H1 (cell line): Measurements from ENCODE around the gene CFD.

ENCODE experiments used
- BRCA1 ChIP-seq: IDR thresholded peaks from 2 replicates; pipeline ENCODE4 v1.6.1; 2012; ENCODE audit warnings: low read depth, low read length, improper control_type of control experiment
- CBX8 ChIP-seq: fragments of 300-800, 300-1000 bp; sonication (generic); IDR thresholded peaks from 2 replicates; pipeline ENCODE4 v1.7.1; 2016; ENCODE audit warnings: low read depth, low read length, borderline replicate concordance
- CREB1 ChIP-seq: IDR thresholded peaks from 2 replicates; pipeline ENCODE4 v1.6.1; 2012; ENCODE audit warnings: inconsistent platforms
- EGR1 ChIP-seq: IDR thresholded peaks from 2 replicates; pipeline ENCODE4 v1.6.1; 2011; ENCODE audit warnings: low read depth, low read length, borderline replicate concordance
- EP300 ChIP-seq, 2 experiments: IDR thresholded peaks; 1 replicate in 1 of 2; 2 replicates in 1 of 2; pipeline ENCODE4 v1.6.1; 2011 to 2012; ENCODE audit warnings: low read depth in 2 of 2, low read length in 2 of 2, mild to moderate bottlenecking in 2 of 2, borderline replicate concordance in 1 of 2, inconsistent platforms in 1 of 2, moderate library complexity in 1 of 2
- HDAC6 ChIP-seq: IDR thresholded peaks from one replicate; pipeline ENCODE4 v1.7.1; 2012; ENCODE audit warnings: low read depth, mild to moderate bottlenecking, inconsistent platforms, low read length, moderate library complexity
- JUND ChIP-seq: IDR thresholded peaks from 2 replicates; pipeline ENCODE4 v1.6.1; 2011; ENCODE audit warnings: mild to moderate bottlenecking, improper control_type of control experiment, low read length
- POLR2A ChIP-seq, 2 experiments: IDR thresholded peaks; 1 replicate in 1 of 2; 2 replicates in 1 of 2; pipeline ENCODE4 v1.6.1; 2011; ENCODE audit warnings: low read depth in 2 of 2, low read length in 2 of 2, mild to moderate bottlenecking in 2 of 2; ENCODE audit errors: control extremely low read depth in 1 of 2
- POLR2AphosphoS5 ChIP-seq: IDR thresholded peaks from 2 replicates; pipeline ENCODE4 v1.6.1; 2011; ENCODE audit warnings: low read depth, low read length
- RFX5 ChIP-seq: IDR thresholded peaks from 2 replicates; pipeline ENCODE4 v1.6.1; 2011; ENCODE audit warnings: low read depth, low read length, improper control_type of control experiment, borderline replicate concordance
- SIN3A ChIP-seq, 2 experiments: IDR thresholded peaks in 1 of 2; conservative IDR thresholded peaks in 1 of 2; 2 replicates each; pipeline ENCODE4 v1.6.1; 2011 to 2012; ENCODE audit warnings: low read length in 2 of 2, improper control_type of control experiment in 1 of 2, low read depth in 1 of 2, mild to moderate bottlenecking in 1 of 2
- TF ChIP-seq, protein P1 (sequence below), 3 experiments: IDR thresholded peaks; 1 replicate in 2 of 3; 2 replicates in 1 of 3; pipeline versions ENCODE4 v1.5.1 to v1.6.1; 2011; ENCODE audit warnings: low read length in 3 of 3, mild to moderate bottlenecking in 3 of 3, inconsistent platforms in 2 of 3, low read depth in 1 of 3, moderate library complexity in 1 of 3; ENCODE audit not compliant: insufficient read depth in 1 of 3; ENCODE audit errors: control extremely low read depth in 1 of 3

DNA sequence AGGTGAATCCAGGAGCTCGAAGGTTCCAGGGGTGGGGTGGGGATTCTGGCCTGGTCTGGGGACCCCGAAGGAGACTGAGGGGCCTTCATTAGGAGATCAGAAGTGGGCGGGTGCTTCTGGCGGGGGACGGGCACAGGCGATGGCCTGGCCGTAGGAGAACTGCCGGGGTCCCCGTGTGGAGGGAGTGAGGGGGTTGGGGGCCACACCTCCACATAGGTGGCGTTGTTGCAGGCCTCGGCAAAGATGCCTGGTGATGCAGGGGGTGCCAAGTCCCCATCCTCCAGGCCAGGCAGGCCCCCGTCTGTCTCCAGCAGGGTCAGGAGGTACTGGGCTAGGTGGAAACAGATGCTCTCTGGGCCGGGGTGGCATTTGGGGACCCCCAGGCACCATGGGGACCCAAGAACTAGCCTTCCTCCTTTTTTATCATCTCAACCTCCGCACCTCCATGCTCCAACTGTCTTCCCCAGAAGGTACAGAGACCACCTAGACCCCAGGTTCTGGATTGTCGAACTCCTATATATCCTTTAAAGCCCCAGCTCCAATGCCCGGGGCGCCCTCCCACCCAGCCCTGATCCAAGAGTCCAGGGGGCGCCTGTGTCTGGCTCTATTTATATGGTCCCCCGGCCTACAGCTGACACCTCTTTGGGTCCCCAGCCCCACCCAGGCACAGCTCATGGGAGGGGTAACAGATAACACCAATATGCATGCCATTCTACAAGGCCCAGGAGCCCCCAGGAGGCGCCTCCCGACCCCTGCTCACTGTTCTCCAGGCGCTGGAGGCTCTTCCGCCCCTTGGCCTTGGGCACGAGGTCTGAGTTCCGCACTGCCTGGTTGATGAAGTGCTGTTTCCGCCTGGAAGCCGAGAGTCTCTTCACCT lies 42.0 kb downstream of the CFD start:
- TF ChIP-seq CBX8: no peak
- TF ChIP-seq POLR2A (IDR thresholded peaks at IDR 0.05; ENCODE audit: control extremely low read depth in 1 of 2, low read depth in 2 of 2, low read length in 2 of 2): no peak
- no peak for TF ChIP-seq RFX5
- no peak for TF ChIP-seq BRCA1
- TF ChIP-seq, protein P1, sequence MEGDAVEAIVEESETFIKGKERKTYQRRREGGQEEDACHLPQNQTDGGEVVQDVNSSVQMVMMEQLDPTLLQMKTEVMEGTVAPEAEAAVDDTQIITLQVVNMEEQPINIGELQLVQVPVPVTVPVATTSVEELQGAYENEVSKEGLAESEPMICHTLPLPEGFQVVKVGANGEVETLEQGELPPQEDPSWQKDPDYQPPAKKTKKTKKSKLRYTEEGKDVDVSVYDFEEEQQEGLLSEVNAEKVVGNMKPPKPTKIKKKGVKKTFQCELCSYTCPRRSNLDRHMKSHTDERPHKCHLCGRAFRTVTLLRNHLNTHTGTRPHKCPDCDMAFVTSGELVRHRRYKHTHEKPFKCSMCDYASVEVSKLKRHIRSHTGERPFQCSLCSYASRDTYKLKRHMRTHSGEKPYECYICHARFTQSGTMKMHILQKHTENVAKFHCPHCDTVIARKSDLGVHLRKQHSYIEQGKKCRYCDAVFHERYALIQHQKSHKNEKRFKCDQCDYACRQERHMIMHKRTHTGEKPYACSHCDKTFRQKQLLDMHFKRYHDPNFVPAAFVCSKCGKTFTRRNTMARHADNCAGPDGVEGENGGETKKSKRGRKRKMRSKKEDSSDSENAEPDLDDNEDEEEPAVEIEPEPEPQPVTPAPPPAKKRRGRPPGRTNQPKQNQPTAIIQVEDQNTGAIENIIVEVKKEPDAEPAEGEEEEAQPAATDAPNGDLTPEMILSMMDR (IDR thresholded peaks at IDR 0.05; ENCODE audit: control extremely low read depth in 1 of 3, insufficient read depth in 1 of 3, low read depth in 1 of 3, low read length in 3 of 3): no peak
- TF ChIP-seq POLR2AphosphoS5: no peak
- no peak for TF ChIP-seq JUND
- no peak for TF ChIP-seq EGR1
- no peak for TF ChIP-seq EP300 (IDR thresholded peaks at IDR 0.05; ENCODE audit: borderline replicate concordance in 1 of 2, low read depth in 2 of 2, low read length in 2 of 2)
- no peak for TF ChIP-seq SIN3A (conservative IDR thresholded peaks at IDR 0.05 in 1 of 2, IDR thresholded peaks at IDR 0.05 in 1 of 2; ENCODE audit: low read depth in 1 of 2, low read length in 2 of 2)
- no peak for TF ChIP-seq CREB1
- TF ChIP-seq HDAC6: no peak
